Common myeloid progenitor, CD34-positive (primary cell): Measurements from ENCODE around the gene UBA52.
"Not testable (repeated sequence)": the region's sequence is repeated elsewhere in the genome, so short reads cannot be mapped to it uniquely, and the experiment has no call there.

Source experiments
- CTCF ChIA-PET: fragments of 350-600 bp; sonication (Branson Sonifier 250); formaldehyde crosslinking; loops from one replicate; lab custom pipeline; 2021; ENCODE audit warnings: antibody characterized with exemption; lab: Charles Lee
- POLR2A ChIA-PET: fragments of 350-600 bp; sonication (Branson Sonifier 250); formaldehyde crosslinking; loops from one replicate; lab custom pipeline; 2021; ENCODE audit warnings: antibody characterized with exemption; lab: Charles Lee
- DNase-seq, 3 donors: peaks; one replicate each; pipeline versions ENCODE4 v3.0.0 to v3.0.0-alpha.2; 2013
- H3K27ac ChIP-seq, 2 experiments: 1 replicate in 1 of 2; 2 replicates in 1 of 2; pipeline ENCODE4 v1.7.0; 2013; ENCODE audit warnings: inconsistent platforms in 2 of 2, low read length in 2 of 2, mild to moderate bottlenecking in 2 of 2, low read depth in 1 of 2, moderate library complexity in 1 of 2; ENCODE audit not compliant: severe bottlenecking in 2 of 2, insufficient read depth in 1 of 2, poor library complexity in 1 of 2
- H3K27me3 ChIP-seq, 5 experiments: replicated peaks in 2 of 5; 1 replicate in 3 of 5; 2 replicates in 2 of 5; pipeline versions ENCODE4 v1.6.1 to v1.7.0; 2013; ENCODE audit warnings: low read length in 4 of 5, mild to moderate bottlenecking in 2 of 5, moderate library complexity in 2 of 5, inconsistent platforms in 1 of 5; ENCODE audit not compliant: insufficient read depth in 5 of 5, control insufficient read depth in 4 of 5
- H3K36me3 ChIP-seq, 4 experiments: 1 replicate in 2 of 4; 2 replicates in 2 of 4; pipeline versions ENCODE4 v1.6.1 to v1.7.0; 2013; ENCODE audit warnings: low read length in 3 of 4, control low read depth in 1 of 4, mild to moderate bottlenecking in 1 of 4; ENCODE audit not compliant: control insufficient read depth in 4 of 4, insufficient read depth in 4 of 4
- H3K4me1 ChIP-seq, 4 experiments: 1 replicate in 3 of 4; 2 replicates in 1 of 4; pipeline versions ENCODE4 v1.6.1 to v1.7.1; 2013; ENCODE audit warnings: low read length in 3 of 4, mild to moderate bottlenecking in 3 of 4, control low read depth in 1 of 4, inconsistent platforms in 1 of 4, moderate library complexity in 1 of 4; ENCODE audit not compliant: control insufficient read depth in 4 of 4, insufficient read depth in 4 of 4; ENCODE audit errors: control extremely low read depth in 1 of 4
- H3K4me3 ChIP-seq, 7 experiments: 1 replicate in 4 of 7; 2 replicates in 3 of 7; pipeline versions ENCODE4 v1.5.1 to v1.7.0; 2013; ENCODE audit warnings: mild to moderate bottlenecking in 7 of 7, low read length in 6 of 7, moderate library complexity in 6 of 7, inconsistent platforms in 2 of 7, low read depth in 2 of 7, control low read depth in 1 of 7; ENCODE audit not compliant: insufficient read depth in 4 of 7, control insufficient read depth in 1 of 7; ENCODE audit errors: extremely low read depth in 1 of 7
- H3K9me3 ChIP-seq, 5 experiments: 1 replicate in 4 of 5; 2 replicates in 1 of 5; pipeline versions ENCODE4 v1.6.1 to v1.7.1; 2013; ENCODE audit warnings: low read length in 4 of 5, mild to moderate bottlenecking in 2 of 5, inconsistent platforms in 1 of 5, low read depth in 1 of 5, moderate library complexity in 1 of 5; ENCODE audit not compliant: control insufficient read depth in 4 of 5, insufficient read depth in 2 of 5; ENCODE audit errors: control extremely low read depth in 1 of 5
- WGBS: methylation state at CpG from one replicate; pipeline ENCODE4 v1.1.5; 2013; ENCODE audit not compliant: insufficient coverage; 5-methylcytosine and 5-hydroxymethylcytosine counted together

The UBA52 gene

DNA sequence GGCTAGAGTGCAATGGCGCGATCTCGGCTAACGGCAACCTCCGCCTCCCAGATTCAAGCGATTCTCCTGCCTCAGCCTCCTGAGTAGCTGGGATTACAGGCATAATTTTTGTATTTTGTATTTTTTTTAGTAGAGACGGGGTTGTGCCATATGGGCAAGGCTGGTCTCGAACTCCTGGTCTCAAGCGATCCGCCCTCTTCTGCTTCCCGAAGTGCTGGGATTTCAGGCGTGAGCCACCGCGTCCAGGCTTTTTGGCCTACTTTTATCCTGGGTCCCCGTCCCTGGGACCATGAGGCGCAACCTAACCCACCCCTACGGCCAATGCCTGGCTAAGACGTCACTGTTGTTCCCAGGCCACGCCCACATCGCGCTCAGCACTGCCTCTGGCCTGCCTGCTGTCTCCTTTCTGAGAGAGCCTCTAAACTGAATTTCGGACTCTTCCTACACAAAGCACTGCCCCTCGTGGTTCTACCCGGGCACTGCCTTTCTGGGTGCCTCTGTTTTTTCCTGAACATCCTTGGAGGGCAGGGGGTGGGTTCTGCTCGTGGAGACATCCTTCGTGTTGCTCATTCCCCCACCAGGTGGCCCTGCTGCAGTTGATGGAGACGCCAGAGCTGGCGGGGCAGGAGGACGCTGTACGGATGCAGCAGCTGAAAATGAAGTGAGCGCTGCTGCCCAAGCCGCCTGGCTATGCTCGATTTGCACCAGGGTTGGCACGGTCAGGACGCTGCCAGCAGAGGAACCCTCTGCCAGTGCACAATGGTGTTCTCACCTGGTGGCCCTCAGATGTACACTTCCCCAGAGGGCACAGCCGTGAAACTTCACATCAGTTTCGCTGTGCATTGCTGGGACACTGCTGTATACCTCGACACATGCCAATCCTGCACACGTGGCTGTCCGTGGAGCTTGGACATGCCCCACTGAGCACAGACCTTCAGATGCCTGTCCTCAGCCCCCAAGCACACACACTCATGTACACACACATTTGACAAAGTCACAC, 18.9 kb downstream of the UBA52 start:
- H3K4me3 ChIP-seq: peak overlapping the region in 5 of 7 experiments; percentile 21 to 84 (median 78)
- peaks cover 0 to 14% (median 7%) of the 10 kb centered on the region in 4 experiments for H3K36me3 ChIP-seq
- ChIA-PET POLR2A (interaction anchor here (2.6 kb wide), 1 partner anchor 19 kb away, joined by 15 read pairs; the partner anchor contains the start of gene UBA52), CTCF (interaction anchor here (0.7 to 4.5 kb wide), 7 partner anchors 10 to 531 kb away, joined by 3 to 43 read pairs (median 5); partner anchors contain the start of gene UBA52)
- H3K27ac ChIP-seq: peak overlapping the region in 1 of 2 experiments; percentile 22
- H3K27me3 ChIP-seq: peaks cover 0 to 12% (median 6%) of the 10 kb centered on the region in 5 experiments
- peaks cover 5 to 58% (median 44%) of the 10 kb centered on the region in 4 experiments for H3K4me1 ChIP-seq
- 79% methylated on average over 38 of the region's 40 CpGs for WGBS
- H3K9me3 ChIP-seq: no peaks in the 10 kb centered on the region
- DNase-seq: peak; percentile 57 to 88 (median 75)

DNA sequence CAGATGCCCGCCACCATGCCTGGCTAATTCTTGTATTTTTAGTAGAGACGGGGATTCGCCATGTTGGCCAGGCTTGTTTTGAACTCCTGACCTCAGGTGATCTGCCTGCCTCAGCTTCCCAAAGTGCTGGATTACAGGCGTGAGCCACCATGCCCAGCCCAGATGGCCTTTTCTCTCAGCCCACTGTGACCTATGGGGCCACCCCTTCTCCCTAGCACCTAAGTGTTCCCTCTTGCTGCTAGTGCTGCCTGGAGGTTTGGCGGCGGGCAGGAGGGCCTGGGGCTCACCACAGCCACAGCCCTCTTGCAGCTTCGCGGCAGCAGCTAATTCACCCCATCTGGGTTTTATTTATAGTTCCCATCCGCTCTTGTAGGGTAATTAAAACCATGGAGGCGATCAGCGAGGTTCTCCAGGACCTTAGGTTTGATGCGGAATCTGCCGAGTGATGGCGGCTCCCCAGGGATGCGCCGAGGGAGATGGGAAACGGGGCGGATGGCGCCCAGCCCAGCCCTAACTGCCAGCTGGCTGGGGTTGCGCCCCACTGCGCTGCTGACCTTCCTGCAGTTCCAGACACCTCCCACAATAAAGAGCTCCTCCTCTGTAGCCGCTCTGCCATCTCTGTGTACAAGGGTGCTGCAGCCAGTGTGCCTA, 20.2 kb downstream of the UBA52 start:
- POLR2A ChIA-PET: interaction anchor here (0.6 kb wide), 1 partner anchor 15 kb away, joined by 4 read pairs; no protein-coding TSS in a partner anchor
- no peak for DNase-seq
- peaks cover 0 to 24% (median 8%) of the 10 kb centered on the region in 5 experiments for H3K27me3 ChIP-seq
- no peak overlapping the region for H3K27ac ChIP-seq
- WGBS: 93% methylated on average over 19 of the region's 22 CpGs
- H3K4me3 ChIP-seq: no peak overlapping the region
- CTCF ChIA-PET: interaction anchor here (0.6 to 4.5 kb wide), 9 partner anchors 8 to 420 kb away, joined by 3 to 43 read pairs (median 5); partner anchors contain the start of gene UBA52
- peaks cover 0 to 14% (median 7%) of the 10 kb centered on the region in 4 experiments for H3K36me3 ChIP-seq
- H3K9me3 ChIP-seq: no peaks in the 10 kb centered on the region
- H3K4me1 ChIP-seq: peaks cover 5 to 54% (median 47%) of the 10 kb centered on the region in 4 experiments

DNA sequence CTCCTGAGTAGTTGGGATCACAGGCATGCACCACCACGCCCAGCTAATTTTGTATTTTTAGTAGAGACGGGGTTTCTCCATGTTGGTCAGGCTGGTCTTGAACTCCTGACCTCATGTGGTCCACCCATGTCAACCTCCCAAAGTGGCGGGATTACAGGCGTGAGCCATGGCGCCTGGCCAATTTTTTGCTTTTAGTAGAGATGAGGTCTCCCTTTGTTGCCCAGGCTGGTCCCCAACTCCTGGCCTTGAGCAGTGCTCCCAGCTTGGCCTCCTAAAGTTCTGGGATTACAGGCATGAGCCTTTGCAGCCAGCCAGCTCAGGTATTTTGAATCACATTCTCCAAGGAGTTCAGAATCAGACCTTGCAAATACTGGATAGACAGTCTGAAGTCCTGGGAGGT, 21.1 kb downstream of the UBA52 start:
- H3K4me3 ChIP-seq, H3K27ac ChIP-seq, POLR2A ChIA-PET, H3K9me3 ChIP-seq, DNase-seq: not testable (repeated sequence)
- CTCF ChIA-PET: interaction anchor here (1.1 to 2.4 kb wide), 10 partner anchors 21 to 256 kb away, joined by 3 to 12 read pairs (median 4); partner anchors contain the start of gene UBA52
- WGBS: no CpG with 5 or more reads among the region's 5 CpGs
- Histone ChIP-seq H3K36me3 (peaks cover 0 to 14% (median 7%) of the 10 kb centered on the region in 4 experiments), H3K27me3 (peaks cover 0 to 31% (median 8%) of the 10 kb centered on the region in 5 experiments), H3K4me1 (peaks cover 5 to 54% (median 48%) of the 10 kb centered on the region in 4 experiments)

DNA sequence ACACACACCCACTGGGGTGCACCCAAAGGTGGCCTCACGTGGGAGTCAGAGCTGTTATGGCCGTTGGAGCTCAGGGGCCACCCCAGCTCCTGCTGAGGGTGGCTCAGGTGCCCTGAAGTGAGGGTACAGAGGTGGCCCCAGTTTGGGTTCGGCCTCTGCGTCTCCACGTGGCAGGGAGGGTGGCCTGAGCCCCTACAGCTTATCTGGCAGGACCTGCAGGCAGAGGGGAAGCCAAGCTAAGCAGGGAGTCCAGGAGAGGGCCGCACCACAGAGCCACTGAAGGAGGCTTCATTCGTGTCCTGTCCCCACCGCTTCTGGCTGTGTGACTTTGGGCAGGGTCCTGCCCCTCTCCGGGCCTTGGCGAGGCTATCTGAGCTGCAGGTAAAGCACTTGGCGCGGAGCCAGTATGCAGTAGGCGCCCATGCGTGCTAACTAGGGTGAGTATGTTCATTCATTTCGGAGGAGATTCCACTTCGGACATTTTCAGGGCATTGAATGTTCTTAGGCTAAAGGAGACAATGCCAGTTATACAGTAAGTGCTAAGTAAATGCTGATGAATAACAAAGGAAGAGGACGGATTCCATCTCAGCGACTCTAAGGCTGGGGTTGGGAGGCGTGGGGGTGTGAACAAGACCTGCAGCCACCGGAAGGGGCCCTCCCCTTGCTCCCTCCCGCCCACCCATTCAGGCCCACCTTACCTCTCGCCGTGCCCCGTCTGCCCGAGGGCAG, 21.9 kb downstream of the UBA52 start:
- DNase-seq: no peak
- Histone ChIP-seq H3K4me3 (peak overlapping the region in 1 of 7 experiments; percentile 55), H3K4me1 (peaks cover 2 to 46% (median 40%) of the 10 kb centered on the region in 4 experiments), H3K27me3 (peaks cover 0 to 39% (median 8%) of the 10 kb centered on the region in 5 experiments), H3K9me3 (no peaks in the 10 kb centered on the region), H3K36me3 (peaks cover 0 to 14% (median 7%) of the 10 kb centered on the region in 4 experiments), H3K27ac (no peak overlapping the region)
- ChIA-PET CTCF (interaction anchor here (0.7 to 2.4 kb wide), 15 partner anchors 22 to 326 kb away, joined by 3 to 12 read pairs (median 4); partner anchors contain the start of genes COPE, DDX49 and UBA52), POLR2A (no interaction called here)
- 70% methylated on average over 18 of the region's 25 CpGs for WGBS

DNA sequence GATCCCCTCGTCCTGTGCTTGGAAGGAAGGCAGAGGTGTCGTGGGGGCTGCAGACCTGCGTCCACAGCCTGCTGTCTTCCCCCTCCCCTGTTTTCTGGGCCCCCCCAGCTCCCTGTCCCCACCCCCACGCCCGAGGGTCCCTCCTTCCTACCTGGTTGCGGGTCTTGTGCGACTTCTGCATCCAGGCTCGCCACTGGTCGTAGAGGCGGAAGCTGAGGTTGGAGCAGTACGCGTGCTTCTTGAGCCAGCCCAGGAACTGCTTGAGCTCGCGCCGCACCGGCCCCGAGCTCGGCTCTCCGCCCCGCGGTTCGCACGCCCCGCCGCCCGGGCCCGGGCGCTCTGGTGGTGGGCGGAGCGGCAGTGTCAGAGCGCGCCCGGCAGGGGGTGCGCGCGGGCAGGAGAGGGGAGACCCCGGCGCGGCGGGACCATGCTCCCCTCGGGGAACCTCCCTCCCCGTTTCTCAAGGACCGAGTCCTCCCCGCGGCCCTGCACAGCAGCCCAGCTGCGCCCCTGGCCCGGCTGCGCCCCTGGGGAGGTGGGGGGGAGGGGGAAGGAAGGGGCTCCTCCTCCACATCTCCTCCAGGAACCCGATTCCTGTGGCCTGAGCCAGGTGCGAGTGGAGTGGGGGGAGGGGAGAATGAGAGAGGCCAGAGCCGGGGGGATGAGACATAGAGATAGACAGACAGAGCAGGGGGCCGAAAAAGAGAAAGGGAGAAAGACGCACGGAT, 22.6 kb downstream of the UBA52 start:
- H3K4me3 ChIP-seq: peak overlapping the region in 6 of 7 experiments; percentile 11 to 57 (median 40)
- ChIA-PET POLR2A (no interaction called here), CTCF (interaction anchor here (0.6 to 2.4 kb wide), 14 partner anchors 22 to 1333 kb away, joined by 3 to 12 read pairs (median 4); partner anchors contain the start of genes COPE, DDX49 and UBA52)
- WGBS: 1% methylated on average over 40 of the region's 54 CpGs
- peak; percentile 67 to 83 (median 83) for DNase-seq
- H3K27ac ChIP-seq: no peak overlapping the region
- H3K9me3 ChIP-seq: no peaks in the 10 kb centered on the region
- peaks cover 0 to 14% (median 7%) of the 10 kb centered on the region in 4 experiments for H3K36me3 ChIP-seq
- H3K27me3 ChIP-seq: peaks cover 0 to 44% (median 8%) of the 10 kb centered on the region in 5 experiments
- peaks cover 2 to 43% (median 34%) of the 10 kb centered on the region in 4 experiments for H3K4me1 ChIP-seq
